MM.1S (cell line): ENCODE results near the gene BSG.
"Not testable (repeated sequence)": the region's sequence is repeated elsewhere in the genome, so short reads cannot be mapped to it uniquely, and the experiment has no call there.

Experiments used
- DNase-seq: peaks from one replicate; pipeline ENCODE4 v3.0.0-alpha.2; 2015
- H2AFZ ChIP-seq: fragments of 300-600 bp; sonication (generic); 2 replicates; pipeline ENCODE4 v1.6.0; 2016; ENCODE audit warnings: antibody characterized with exemption, low read length
- H3F3A ChIP-seq: fragments of 300-600 bp; sonication (generic); 2 replicates; pipeline ENCODE4 v1.6.1; 2016; ENCODE audit warnings: mild to moderate bottlenecking, antibody characterized with exemption, low read length, moderate library complexity, mixed read lengths; ENCODE audit not compliant: insufficient read depth
- H3K27ac ChIP-seq: fragments of 300-600 bp; sonication (generic); 2 replicates; pipeline ENCODE4 v1.5.1; 2016; ENCODE audit warnings: mild to moderate bottlenecking, low read length
- H3K27me3 ChIP-seq: fragments of 300-600 bp; sonication (generic); replicated peaks from 2 replicates; pipeline ENCODE4 v1.6.0; 2016; ENCODE audit warnings: low read length; ENCODE audit not compliant: insufficient read depth
- H3K36me3 ChIP-seq: fragments of 300-600 bp; sonication (generic); replicated peaks from 2 replicates; pipeline ENCODE4 v1.6.1; 2016; ENCODE audit warnings: mild to moderate bottlenecking, low read length, mixed read lengths; ENCODE audit not compliant: insufficient read depth
- H3K4me1 ChIP-seq: fragments of 300-600 bp; sonication (generic); 2 replicates; pipeline ENCODE4 v1.6.1; 2016; ENCODE audit warnings: low read length, mixed read lengths
- H3K4me2 ChIP-seq: fragments of 300-600 bp; sonication (generic); 2 replicates; pipeline ENCODE4 v1.6.0; 2016; ENCODE audit warnings: low read depth, low read length
- H3K4me3 ChIP-seq: fragments of 300-600 bp; sonication (generic); 2 replicates; pipeline ENCODE4 v1.5.1; 2016; ENCODE audit warnings: low read length, mixed read lengths
- H3K79me2 ChIP-seq: fragments of 300-600 bp; sonication (generic); 2 replicates; pipeline ENCODE4 v1.6.1; 2016; ENCODE audit warnings: mixed run types, low read length, mixed read lengths
- H3K9ac ChIP-seq: fragments of 300-600 bp; sonication (generic); 2 replicates; pipeline ENCODE4 v1.6.1; 2016; ENCODE audit warnings: low read length, mixed read lengths
- H3K9me2 ChIP-seq: fragments of 300-600 bp; sonication (generic); replicated peaks from 2 replicates; pipeline ENCODE4 v1.6.1; 2016; ENCODE audit warnings: mild to moderate bottlenecking, low read length, mixed read lengths; ENCODE audit not compliant: insufficient read depth
- H3K9me3 ChIP-seq: fragments of 300-600 bp; sonication (generic); replicated peaks from 2 replicates; pipeline ENCODE4 v1.6.1; 2016; ENCODE audit warnings: mild to moderate bottlenecking, low read length, mixed read lengths; ENCODE audit not compliant: insufficient read depth
- H4K20me1 ChIP-seq: fragments of 300-600 bp; sonication (generic); 2 replicates; pipeline ENCODE4 v1.6.1; 2016; ENCODE audit warnings: mild to moderate bottlenecking, low read length, moderate library complexity, mixed read lengths; ENCODE audit not compliant: insufficient read depth
- EZH2 ChIP-seq: fragments of 300-600 bp; sonication (generic); optimal IDR thresholded peaks from 2 replicates; pipeline ENCODE3; 2017; ENCODE audit warnings: low read depth, mild to moderate bottlenecking, antibody characterized with exemption, low read length, mixed read lengths
- EZH2phosphoT487 ChIP-seq: fragments of 300-600 bp; sonication (generic); IDR thresholded peaks from 2 replicates; pipeline ENCODE4 v1.6.1; 2018; ENCODE audit warnings: antibody characterized with exemption, low read length
- TF ChIP-seq, protein P1 (sequence below): fragments of 300-600 bp; sonication (generic); IDR thresholded peaks from 2 replicates; pipeline ENCODE4 v1.5.1; 2016; ENCODE audit warnings: antibody characterized with exemption, low read length, mixed read lengths

Gene BSG

DNA sequence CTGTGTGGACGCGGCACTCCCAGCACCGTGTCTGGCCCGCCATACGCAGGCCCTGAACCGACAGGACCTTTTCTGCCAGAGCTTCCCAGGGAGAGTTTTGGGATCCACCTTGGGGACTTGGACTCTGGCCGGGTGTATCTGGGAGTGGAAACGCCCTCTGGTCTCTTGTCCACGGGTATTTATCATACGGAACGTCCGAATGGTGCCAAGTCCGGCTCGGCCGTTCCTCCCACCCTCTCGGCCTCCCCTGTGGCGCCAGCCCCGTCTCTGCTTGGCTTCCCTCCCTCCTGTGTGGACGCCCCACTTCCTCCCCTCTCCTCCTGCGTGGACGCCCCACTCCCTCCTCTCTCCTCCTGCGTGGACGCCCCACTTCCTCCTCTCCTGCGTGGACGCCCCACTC lies 29.4 kb downstream of the BSG start:
- no peaks in the 10 kb centered on the region for H4K20me1 ChIP-seq
- no peak overlapping the region for H2AFZ ChIP-seq
- H3K9me3 ChIP-seq, result no peaks in the 10 kb centered on the region
- no peak overlapping the region for H3K4me3 ChIP-seq
- no peaks in the 10 kb centered on the region for H3F3A ChIP-seq
- H3K27me3 ChIP-seq, result peaks cover 37% of the 10 kb centered on the region
- H3K4me1 ChIP-seq, result no peaks in the 10 kb centered on the region
- DNase-seq, result no peak
- no peaks in the 10 kb centered on the region for H3K9me2 ChIP-seq
- H3K27ac ChIP-seq, result no peak overlapping the region
- H3K9ac ChIP-seq, result no peak overlapping the region
- H3K36me3 ChIP-seq, result no peaks in the 10 kb centered on the region
- H3K79me2 ChIP-seq, result no peaks in the 10 kb centered on the region
- H3K4me2 ChIP-seq, result no peak overlapping the region
- no peak for TF ChIP-seq EZH2phosphoT487

DNA sequence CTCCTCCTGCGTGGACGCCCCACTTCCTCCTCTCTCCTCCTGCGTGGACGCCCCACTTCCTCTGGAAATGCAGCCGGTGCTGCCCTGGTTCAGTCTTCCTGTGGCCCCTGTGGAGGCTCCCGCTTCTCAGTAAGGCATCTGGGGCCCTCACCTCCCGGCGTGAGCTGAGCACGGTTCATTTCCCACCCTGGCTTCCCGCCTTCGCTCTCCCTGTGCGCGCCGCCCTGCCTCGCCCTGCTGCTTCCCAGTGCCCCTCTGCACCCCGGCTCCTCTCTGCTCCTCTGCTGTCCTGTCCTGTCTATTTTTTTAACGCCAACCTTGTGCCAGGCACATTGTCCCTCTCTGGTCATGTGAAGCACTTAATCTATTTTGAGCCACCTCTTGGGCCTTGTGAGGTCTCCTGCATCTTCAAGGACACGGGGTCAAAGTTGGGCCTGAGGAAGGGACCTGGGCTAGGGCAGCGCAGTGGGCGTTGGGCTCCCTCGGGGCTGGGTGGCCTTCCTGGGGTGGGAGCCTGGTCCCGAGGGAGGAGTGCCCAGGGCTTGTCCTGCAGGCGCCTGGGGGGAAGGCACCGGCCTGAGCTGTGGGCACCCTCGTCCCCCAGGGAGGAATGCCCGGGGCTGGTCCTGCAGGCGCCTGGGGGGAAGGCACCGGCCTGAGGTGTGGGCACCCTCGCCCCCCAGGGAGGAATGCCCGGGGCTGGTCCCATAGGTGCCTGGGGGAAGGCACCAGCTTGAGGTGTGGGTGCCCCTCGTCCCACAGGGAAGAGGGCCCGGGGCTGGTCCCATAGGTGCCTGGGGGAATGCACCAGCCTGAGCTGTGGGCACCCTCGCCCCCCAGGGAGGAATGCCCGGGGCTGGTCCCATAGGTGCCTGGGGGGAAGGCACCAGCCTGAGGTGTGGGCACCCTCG lies 30.2 kb downstream of the BSG start:
- H3F3A ChIP-seq, result no peaks in the 10 kb centered on the region
- H3K9ac ChIP-seq, result no peak overlapping the region
- no peak overlapping the region for H3K4me3 ChIP-seq
- no peaks in the 10 kb centered on the region for H3K9me2 ChIP-seq
- no peaks in the 10 kb centered on the region for H3K79me2 ChIP-seq
- no peaks in the 10 kb centered on the region for H4K20me1 ChIP-seq
- no peaks in the 10 kb centered on the region for H3K4me1 ChIP-seq
- DNase-seq, result no peak
- H3K27ac ChIP-seq, result no peak overlapping the region
- no peak overlapping the region for H2AFZ ChIP-seq
- no peaks in the 10 kb centered on the region for H3K36me3 ChIP-seq
- H3K9me3 ChIP-seq, result no peaks in the 10 kb centered on the region
- no peak overlapping the region for H3K4me2 ChIP-seq
- H3K27me3 ChIP-seq, result peaks cover 35% of the 10 kb centered on the region
- TF ChIP-seq, protein P1, sequence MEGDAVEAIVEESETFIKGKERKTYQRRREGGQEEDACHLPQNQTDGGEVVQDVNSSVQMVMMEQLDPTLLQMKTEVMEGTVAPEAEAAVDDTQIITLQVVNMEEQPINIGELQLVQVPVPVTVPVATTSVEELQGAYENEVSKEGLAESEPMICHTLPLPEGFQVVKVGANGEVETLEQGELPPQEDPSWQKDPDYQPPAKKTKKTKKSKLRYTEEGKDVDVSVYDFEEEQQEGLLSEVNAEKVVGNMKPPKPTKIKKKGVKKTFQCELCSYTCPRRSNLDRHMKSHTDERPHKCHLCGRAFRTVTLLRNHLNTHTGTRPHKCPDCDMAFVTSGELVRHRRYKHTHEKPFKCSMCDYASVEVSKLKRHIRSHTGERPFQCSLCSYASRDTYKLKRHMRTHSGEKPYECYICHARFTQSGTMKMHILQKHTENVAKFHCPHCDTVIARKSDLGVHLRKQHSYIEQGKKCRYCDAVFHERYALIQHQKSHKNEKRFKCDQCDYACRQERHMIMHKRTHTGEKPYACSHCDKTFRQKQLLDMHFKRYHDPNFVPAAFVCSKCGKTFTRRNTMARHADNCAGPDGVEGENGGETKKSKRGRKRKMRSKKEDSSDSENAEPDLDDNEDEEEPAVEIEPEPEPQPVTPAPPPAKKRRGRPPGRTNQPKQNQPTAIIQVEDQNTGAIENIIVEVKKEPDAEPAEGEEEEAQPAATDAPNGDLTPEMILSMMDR, result no peak
- TF ChIP-seq EZH2phosphoT487, result no peak
- TF ChIP-seq EZH2, result no peak

DNA sequence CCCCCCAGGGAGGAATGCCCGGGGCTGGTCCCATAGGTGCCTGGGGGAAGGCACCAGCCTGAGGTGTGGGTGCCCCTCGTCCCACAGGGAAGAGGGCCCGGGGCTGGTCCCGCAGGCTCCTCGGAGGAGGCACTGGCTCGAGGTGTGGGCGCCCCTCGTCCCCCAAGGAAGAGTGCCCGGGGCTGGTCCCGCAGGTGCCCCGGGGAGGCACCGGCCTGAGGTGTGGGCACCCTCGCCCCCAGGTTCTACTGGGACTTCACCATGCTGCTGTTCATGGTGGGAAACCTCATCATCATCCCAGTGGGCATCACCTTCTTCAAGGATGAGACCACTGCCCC lies 30.9 kb downstream of the BSG start:
- H3K27me3 ChIP-seq, result peaks cover 30% of the 10 kb centered on the region
- not testable (repeated sequence) for H3K9ac ChIP-seq, H3K9me3 ChIP-seq, H2AFZ ChIP-seq, H3F3A ChIP-seq, H3K79me2 ChIP-seq, H3K4me1 ChIP-seq, H3K4me2 ChIP-seq, H3K9me2 ChIP-seq, DNase-seq, H3K36me3 ChIP-seq, H4K20me1 ChIP-seq, H3K4me3 ChIP-seq, H3K27ac ChIP-seq

DNA sequence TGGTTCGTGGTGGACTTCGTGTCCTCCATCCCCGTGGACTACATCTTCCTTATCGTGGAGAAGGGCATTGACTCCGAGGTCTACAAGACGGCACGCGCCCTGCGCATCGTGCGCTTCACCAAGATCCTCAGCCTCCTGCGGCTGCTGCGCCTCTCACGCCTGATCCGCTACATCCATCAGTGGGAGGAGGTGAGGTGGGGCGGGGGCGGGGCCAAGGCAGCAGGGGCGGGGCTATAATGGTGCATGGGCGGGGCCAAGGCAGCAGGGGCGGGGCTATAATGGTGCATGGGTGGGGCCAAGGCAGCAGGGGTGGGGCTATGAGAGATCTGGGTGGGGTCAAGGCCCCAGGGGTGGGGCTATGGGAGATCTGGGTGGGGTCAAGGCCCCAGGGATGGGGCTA lies 31.4 kb downstream of the BSG start:
- H3K36me3 ChIP-seq, H3K4me1 ChIP-seq, H3K9ac ChIP-seq, H3F3A ChIP-seq, H3K4me3 ChIP-seq, H3K9me2 ChIP-seq, H3K4me2 ChIP-seq, H2AFZ ChIP-seq, H3K79me2 ChIP-seq, H3K9me3 ChIP-seq, DNase-seq, H4K20me1 ChIP-seq, H3K27ac ChIP-seq: not testable (repeated sequence)
- peaks cover 24% of the 10 kb centered on the region for H3K27me3 ChIP-seq

DNA sequence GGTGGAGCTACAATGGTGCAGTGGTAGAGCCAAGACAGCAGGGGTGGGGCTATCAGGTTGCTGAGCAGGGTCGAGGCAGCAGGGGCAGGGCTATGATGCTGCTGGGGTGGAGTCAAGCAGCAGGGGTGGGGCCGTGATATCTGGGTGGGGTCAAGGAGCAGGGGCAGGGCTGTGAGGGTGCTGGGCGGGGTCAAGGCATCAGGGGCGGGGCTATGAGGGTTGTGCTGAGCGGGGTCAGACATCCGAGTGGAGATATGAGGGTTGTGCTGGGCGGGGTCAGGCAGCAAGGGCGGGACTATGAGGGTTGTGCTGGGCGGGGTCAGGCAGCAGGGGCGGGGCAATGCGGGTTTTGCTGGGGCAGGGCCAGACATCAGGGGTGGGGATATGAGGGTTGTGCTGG lies 32.0 kb downstream of the BSG start:
- Histone ChIP-seq H3K4me1 (no peaks in the 10 kb centered on the region), H2AFZ (no peak overlapping the region), H3K36me3 (no peaks in the 10 kb centered on the region), H3K9me2 (no peaks in the 10 kb centered on the region), H4K20me1 (no peaks in the 10 kb centered on the region), H3K9me3 (no peaks in the 10 kb centered on the region), H3K9ac (no peak overlapping the region), H3K79me2 (no peaks in the 10 kb centered on the region), H3K4me3 (no peak overlapping the region), H3K27me3 (peaks cover 19% of the 10 kb centered on the region), H3K4me2 (no peak overlapping the region), H3F3A (no peaks in the 10 kb centered on the region), H3K27ac (no peak overlapping the region)
- TF ChIP-seq, protein P1, result no peak
- no peak for TF ChIP-seq EZH2phosphoT487
- TF ChIP-seq EZH2, result no peak
- DNase-seq, result peak; percentile 33
